Tongue (tissue), 2 donors: ENCODE measurements around the gene FAM47C. TPM values are rescaled to one million over a fixed set of nuclear protein-coding genes. Genes with fewer than 3 reads are reported as not detected.
"Not testable (repeated sequence)": the region's sequence is repeated elsewhere in the genome, so short reads cannot be mapped to it uniquely, and the experiment has no call there.

Experiments
- DNase-seq: peaks from one replicate; pipeline ENCODE4 v3.0.0-alpha.2; 2015
- total RNA-seq: library from RNA; depleted of rRNA; stranded (reverse); fragments of >200 nt; gene quantifications from one replicate; pipeline ENCODE4 v1.2.3, GENCODE V29; 2014

FAM47C gene
- total RNA-seq: not detected

DNA sequence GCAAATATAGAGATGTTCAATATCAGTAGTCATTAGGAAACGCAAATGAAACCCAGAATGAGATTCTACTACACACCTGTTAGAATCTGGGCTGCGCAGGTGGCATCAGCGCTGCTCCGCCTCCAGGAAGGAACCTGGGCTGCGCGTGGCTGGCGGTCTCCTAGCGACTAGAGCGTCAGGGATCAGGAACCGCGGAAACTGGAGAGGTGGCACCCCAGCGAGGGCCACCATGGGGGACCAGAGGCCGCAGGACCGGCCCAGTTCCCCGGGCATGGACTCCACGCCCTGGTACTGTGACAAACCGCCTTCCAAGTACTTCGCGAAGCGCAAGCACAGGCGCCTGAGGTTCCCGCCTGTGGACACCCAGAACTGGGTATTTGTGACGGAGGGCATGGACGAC lies at the start of gene FAM47C:
Gene FAM47C, plus strand, starts transcription at position 185 of the 400 bp plus-strand sequence. Its CDS starts 45 bp downstream, at position 230.
- DNase-seq: not testable (repeated sequence)

- no peak for DNase-seq
Observed at GRCh38 chrX:36961590-36961989, 46.6 kb upstream of the FAM47C start.

DNA sequence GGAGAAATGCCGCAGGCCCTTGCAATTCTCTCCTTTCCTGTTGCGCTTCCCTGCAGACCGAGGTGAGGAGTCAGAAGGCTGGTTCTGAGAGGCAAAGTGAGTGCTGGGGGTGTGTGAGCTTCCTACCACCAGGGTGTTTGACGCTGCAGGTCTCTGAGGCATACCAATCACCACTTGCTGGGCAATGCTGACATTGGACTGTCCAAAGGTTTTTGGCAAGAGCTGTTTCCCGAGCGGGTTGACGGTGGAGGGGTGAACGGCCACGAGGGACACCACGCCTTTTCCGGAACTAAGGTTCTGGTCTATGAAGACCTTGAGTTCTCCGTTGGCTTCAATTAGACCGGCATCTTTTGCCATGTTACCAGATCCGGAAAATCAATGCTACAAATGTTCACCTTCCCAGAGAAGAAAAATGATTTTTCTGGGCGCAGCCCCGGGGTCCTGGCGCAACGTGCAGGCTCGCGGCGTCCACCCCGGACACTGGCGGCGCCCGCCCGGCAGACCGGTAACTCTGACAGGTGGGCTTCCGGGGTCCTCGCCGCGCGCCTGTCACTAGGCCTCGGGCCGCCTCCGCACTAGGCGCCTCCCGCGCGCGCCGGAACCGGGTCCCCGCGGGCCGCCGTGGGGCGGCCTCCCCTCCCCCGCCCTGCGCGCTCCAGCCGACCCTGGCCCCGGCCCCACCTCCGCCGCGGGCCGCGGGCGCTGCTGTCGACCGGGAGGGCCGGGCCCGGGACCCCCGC lies 44.9 kb upstream of the FAM47C start:
- no peak for DNase-seq

DNA sequence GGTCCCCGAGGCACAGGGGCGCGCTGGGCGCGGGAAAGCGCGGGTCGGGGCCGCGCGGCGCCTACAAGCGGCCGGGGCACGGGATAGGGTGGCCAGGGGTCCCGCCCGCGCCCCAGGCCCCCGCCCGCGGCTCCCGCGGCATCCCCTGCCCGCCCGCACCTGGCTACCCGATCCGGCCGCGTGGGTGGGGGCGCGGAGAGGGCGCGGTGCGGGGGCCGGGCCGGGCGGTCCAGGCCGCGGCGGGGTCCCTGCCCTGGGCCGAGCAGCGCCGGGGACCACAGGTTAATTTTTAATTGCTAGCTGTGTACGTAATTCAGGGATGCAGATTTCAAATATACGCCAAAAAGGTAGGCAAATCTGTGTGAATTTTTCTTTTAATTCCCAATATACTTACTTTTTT lies 44.3 kb upstream of the FAM47C start:
- no peak for DNase-seq

- no peak for DNase-seq
Observed at GRCh38 chrX:36973575-36973974, 34.6 kb upstream of the FAM47C start.

DNA sequence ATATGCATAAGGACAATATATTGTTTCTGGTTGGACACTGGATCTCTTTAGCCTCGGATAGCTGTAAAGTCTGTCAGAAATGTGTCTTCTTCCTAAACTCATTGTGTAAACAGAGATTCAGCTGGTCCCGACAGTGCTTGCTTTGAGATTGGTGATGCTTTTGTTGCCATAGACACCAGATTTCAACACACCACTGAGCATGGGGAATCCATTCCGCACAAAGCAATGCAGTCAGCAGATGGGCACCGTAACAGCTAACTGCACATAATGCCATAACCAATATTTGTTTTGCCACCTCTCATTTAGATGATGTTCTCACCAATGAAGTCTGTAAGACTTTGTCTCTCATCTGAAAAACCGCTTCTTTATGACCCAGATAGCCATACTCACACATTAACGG lies 33.3 kb upstream of the FAM47C start:
- DNase-seq: no peak

DNA sequence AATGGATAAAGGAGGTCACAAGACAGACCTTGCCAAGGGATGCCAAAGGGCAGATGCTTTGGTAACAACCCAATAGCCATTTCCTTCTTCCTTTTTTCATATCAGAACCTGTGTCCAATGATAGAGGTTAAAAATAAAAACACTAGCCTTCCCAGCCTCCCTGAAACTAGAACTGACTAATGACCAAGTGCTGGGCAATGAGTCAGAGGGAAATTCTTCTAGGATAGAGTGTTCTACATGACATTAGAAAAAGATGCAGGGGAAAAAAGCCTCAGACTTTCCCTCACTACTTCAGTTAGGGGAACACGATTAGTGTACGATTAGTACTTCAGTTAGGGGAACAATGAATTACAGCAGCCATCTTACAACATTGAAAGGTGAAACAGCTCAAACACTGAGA lies 29.3 kb upstream of the FAM47C start:
- no peak for DNase-seq

GRCh38 chrX:36983831-36984230 lies 24.3 kb upstream of the FAM47C start:
- no peak for DNase-seq

- DNase-seq: not testable (repeated sequence)
Observed at GRCh38 chrX:36985416-36986209, 22.6 kb upstream of the FAM47C start.

GRCh38 chrX:36986231-36986630 lies 21.9 kb upstream of the FAM47C start:
- DNase-seq: no peak

DNA sequence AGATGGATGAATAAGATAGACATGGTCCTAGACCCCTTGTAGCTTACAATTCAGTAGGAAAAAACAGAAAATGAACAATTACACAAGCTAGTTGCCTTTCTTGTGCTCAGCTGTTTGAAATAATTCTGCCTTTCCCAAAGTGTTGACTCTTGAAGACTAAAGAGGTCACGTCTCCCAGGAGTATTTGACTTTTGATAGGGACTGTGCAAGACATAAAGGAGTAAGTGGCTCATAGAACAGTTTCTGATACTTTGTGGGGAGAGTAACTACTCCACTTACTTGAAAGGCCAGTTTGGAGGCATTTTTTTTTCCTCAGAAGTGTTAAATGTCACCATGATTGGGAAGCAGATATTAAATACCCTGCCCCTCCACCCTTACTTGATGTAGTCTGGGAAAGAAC lies 21.0 kb upstream of the FAM47C start:
- not testable (repeated sequence) for DNase-seq

- no peak for DNase-seq
Observed at GRCh38 chrX:37000140-37000539, 8.0 kb upstream of the FAM47C start.

DNA sequence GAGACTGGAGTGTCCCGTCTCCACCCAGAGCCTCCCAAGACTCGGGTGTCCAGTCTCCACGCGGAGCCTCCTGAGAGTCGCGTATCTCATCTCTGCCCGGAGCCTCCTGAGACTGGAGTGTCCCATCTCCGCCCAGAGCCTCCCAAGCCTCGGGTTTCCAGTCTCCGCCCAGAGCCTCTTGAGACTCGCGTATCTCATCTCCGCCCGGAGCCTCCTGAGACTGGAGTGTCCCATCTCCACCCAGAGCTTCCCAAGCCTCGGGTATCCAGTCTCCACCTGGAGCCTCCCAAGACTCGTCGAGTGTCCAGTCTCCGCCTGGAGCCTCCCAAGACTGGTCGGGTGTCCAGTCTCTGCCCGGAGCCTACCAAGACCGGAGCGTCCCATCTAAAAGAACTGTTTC lies 2.3 kb downstream of the FAM47C start:
- no peak for DNase-seq

- not testable (repeated sequence) for DNase-seq
Observed at GRCh38 chrX:37034260-37034659, 26.1 kb downstream of the FAM47C start.

DNA sequence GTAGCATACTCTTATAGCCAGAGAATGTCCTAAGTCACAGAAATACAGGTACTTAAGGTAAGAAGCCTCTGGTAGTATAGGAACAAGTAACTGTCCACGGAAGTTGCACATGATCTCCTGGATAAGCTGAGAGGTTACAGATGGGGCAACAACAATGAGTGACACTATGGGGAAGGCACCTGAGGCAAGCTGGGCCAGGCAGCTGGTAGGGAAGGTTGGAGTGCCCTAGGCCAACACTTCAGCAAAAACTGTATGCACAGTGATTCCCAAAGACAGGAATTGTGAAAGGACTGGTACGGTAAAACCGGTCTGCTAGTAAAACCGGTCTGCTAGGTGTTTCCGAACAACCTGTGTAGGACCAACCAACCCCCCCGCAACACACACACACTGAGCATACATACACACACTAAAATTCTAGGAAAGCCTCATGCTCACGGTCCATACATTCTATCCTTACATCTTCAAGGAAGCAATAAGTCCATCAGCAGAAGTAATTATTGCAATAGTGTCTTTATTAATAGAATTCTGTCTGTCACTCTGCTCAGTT lies 28.6 kb downstream of the FAM47C start:
- DNase-seq: not testable (repeated sequence)

- DNase-seq: not testable (repeated sequence)
Observed at GRCh38 chrX:37038814-37039213, 30.6 kb downstream of the FAM47C start.

DNA sequence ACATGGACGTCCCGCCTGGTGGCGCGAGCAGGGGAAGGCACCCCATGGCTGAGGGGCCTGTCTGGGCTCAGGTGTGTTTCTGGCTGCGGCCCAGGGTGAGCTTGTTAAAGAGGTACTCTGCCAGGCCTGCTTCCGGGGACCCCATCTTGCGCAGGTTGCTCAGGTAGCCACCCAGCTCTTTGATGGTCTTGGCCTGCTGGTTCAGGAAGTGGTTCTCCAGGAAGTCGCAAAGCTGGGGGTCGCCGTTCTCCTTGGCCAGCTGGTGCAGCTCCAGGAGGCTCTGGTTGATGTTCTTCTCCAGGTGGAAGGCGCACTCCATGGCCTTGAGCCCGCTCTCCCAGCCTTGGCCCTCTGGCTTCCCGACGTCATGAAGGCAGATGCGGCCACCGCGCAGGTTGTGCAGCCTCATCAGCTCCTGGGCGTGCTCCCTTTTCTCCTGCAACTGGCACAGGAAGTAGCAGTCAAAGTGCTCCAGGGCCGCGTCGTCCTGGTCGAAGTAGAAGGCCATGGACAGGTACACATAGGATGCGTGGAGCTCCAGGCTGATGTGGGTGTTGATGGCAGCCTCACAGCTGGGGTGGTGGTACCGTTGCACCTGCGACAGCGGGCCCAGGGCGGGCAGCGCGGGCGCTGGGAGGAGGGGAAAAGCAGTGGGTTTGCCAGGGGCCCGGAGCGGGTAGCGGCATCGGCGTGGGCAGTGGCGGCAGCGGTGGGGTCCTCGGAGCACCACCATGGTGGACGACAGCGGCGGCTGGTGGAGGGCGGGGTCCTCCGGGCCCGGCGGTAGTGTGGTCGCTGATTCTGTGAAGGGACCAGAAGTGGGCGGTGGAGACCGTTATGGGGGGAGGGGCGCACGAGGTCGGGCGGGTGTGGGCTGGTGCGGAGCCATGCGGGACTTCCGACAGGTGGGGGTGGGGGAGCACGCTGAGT lies 35.1 kb downstream of the FAM47C start:
- not testable (repeated sequence) for DNase-seq

- DNase-seq: no peak
Observed at GRCh38 chrX:37047776-37048175, 39.6 kb downstream of the FAM47C start.

DNA sequence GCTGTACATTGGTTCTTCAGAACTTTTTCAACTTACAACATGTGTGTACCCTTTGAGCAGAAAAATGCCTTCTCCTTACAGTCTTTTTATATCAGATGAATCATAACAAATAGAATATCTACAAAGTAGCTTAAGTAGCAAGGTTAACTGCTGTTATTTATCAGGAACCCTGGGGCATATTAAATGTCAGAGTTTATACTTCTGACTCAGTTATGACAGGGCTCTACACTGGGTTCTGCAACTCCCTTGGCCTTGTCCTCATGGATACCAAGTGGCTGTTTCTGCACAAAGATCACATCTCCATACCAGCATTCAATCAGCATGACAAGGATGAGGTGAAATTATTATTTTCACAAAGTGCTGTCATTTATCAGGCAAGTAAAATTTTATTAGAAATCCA lies 49.4 kb downstream of the FAM47C start:
- not testable (repeated sequence) for DNase-seq

- DNase-seq: peak; percentile 32
Observed at GRCh38 chrX:37060999-37061398, 52.8 kb downstream of the FAM47C start.
